Ovary (tissue), 3 donors: Measurements from ENCODE around the gene ZNF117.

Experiments
- CTCF ChIP-seq, 3 donors: fragments of 450-650 bp in 2 of 3; fragments of 200-600 bp in 1 of 3; IDR thresholded peaks; one replicate each; pipeline versions ENCODE4 v1.5.1 to v1.8.0; 2016 to 2022; ENCODE audit warnings: antibody characterized with exemption in 3 of 3, mild to moderate bottlenecking in 1 of 3
- EP300 ChIP-seq: sonication (generic); formaldehyde crosslinking; IDR thresholded peaks from one replicate; pipeline ENCODE4 v1.6.1; 2017; ENCODE audit warnings: antibody characterized with exemption
- POLR2A ChIP-seq: fragments of 450-650 bp; IDR thresholded peaks from one replicate; pipeline ENCODE4 v1.6.1; 2017; ENCODE audit warnings: antibody characterized with exemption, mild to moderate bottlenecking, moderate library complexity
- donor health status: DM: no; HTN: no; CAD: no.

- no peak for TF ChIP-seq CTCF (IDR thresholded peaks at IDR 0.05)
- no peak for TF ChIP-seq POLR2A
- no peak for TF ChIP-seq EP300
These were observed 31.6 kb downstream of the ZNF117 start for GRCh38 chr7:64959072-64959747.
